GM12873 (cell line): ENCODE results near the gene MALRD1.

ENCODE experiments used
- CTCF ChIP-seq: IDR thresholded peaks from 2 replicates; pipeline ENCODE4 v1.5.1; 2012; ENCODE audit warnings: low read depth, mild to moderate bottlenecking, moderate library complexity, low read length, control low read depth; ENCODE audit not compliant: insufficient read depth; ENCODE audit errors: missing control alignments

MALRD1 gene

GRCh38 chr10:19169041-19169440 is 120.4 kb downstream of the MALRD1 start:
- no peak for TF ChIP-seq CTCF

GRCh38 chr10:19169684-19170083 is 121.1 kb downstream of the MALRD1 start:
- TF ChIP-seq CTCF, result no peak

- TF ChIP-seq CTCF, result no peak
Measured at GRCh38 chr10:19178675-19179074, 130.1 kb downstream of the MALRD1 start.

GRCh38 chr10:19184891-19185290 is 136.3 kb downstream of the MALRD1 start:
- no peak for TF ChIP-seq CTCF

- no peak for TF ChIP-seq CTCF
Measured at GRCh38 chr10:19194866-19195265, 146.3 kb downstream of the MALRD1 start.

- no peak for TF ChIP-seq CTCF
Measured at GRCh38 chr10:19195698-19196097, 147.1 kb downstream of the MALRD1 start.

GRCh38 chr10:19200211-19200610 is 151.6 kb downstream of the MALRD1 start:
- no peak for TF ChIP-seq CTCF

- no peak for TF ChIP-seq CTCF
Measured at GRCh38 chr10:19204246-19204917, 155.8 kb downstream of the MALRD1 start.
